ENCODE data around the gene AGPAT2. TPM values are rescaled to one million over a fixed set of nuclear protein-coding genes. Genes with fewer than 3 reads are reported as not detected.

The AGPAT2 gene
- total and polyA plus RNA-seq, 2 experiments from 2014 or later, result 125 to 242 TPM

DNA sequence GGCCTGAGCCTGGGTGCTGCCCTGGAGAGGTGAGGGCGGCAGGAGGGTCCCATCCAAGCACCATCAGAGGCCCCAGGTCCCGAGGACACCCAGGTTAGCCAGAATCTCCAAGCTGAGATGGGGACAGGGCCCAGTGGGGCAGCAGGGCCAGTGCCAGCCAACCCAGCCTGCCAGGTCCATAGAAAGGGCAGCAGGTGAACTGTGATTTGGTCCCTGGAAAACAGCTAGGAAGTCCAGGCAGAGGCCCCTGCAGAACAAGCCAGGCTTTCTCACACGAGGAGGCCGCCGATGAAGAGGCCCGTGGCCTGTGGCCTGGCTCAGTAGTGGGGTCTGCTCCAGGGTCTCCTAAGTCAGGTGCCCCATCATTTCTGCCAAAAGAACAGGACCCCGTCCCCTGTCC lies 2.0 kb downstream of the AGPAT2 start:
- H3K9me3 ChIP-seq (ENCODE audit: low read depth), result no peaks in the 10 kb centered on the region
- peaks cover 24% of the 10 kb centered on the region for H3K4me1 ChIP-seq (ENCODE audit: insufficient read depth)
- no peaks in the 10 kb centered on the region for H3K9me2 ChIP-seq (replicated peaks; ENCODE audit: insufficient read depth)
- peak overlapping the region; percentile 100 for H3K4me2 ChIP-seq
- no peaks in the 10 kb centered on the region for H3K36me3 ChIP-seq (replicated peaks; ENCODE audit: insufficient read depth, low read depth)
- H3K27me3 ChIP-seq, result no peaks in the 10 kb centered on the region
- no peak for DNase-seq (ENCODE audit: low spot score)
- H3K79me2 ChIP-seq, result peaks cover 67% of the 10 kb centered on the region
- peak overlapping the region; percentile 92 for H3K4me3 ChIP-seq
- TF ChIP-seq EZH2phosphoT487 (IDR thresholded peaks at IDR 0.05; ENCODE audit: low read depth, severe bottlenecking, unreplicated experiment), result no peak
- no peak overlapping the region for H3K27ac ChIP-seq
- H2AFZ ChIP-seq, result no peak overlapping the region
- 94% methylated on average over 7 of the region's 7 CpGs for WGBS (ENCODE audit: low lambda C conversion rate, missing lambda C conversion rate)
- peaks cover 41% of the 10 kb centered on the region for H4K20me1 ChIP-seq (ENCODE audit: insufficient read depth, poor library complexity, severe bottlenecking)

DNA sequence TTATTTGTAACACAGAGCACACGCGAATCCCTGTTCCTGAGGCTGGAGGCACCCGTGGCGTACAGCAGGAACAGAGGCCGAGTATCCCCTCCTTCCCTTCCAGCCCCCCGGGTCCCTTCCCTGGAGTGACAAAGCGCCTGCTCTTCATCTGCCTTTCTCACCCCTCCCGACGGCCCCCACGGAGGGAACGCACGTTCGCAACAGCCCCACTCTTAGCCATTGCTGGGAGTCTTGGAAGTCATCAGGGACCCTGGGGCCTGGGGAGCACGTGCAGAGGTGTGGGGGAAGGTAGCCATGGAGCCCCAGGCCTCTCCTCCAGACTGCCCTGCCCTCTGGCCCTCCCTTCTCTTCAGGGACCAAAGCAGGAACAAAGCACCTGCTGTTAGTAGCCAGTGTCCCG lies 2.5 kb downstream of the AGPAT2 start:
- Histone ChIP-seq H3K4me2 (peak overlapping the region; percentile 100), H2AFZ (no peak overlapping the region), H3K4me3 (no peak overlapping the region), H3K9me3 (ENCODE audit: low read depth) (no peaks in the 10 kb centered on the region), H3K9me2 (replicated peaks; ENCODE audit: insufficient read depth) (no peaks in the 10 kb centered on the region), H3K79me2 (peaks cover 71% of the 10 kb centered on the region), H3K27ac (no peak overlapping the region), H4K20me1 (ENCODE audit: insufficient read depth, poor library complexity, severe bottlenecking) (peaks cover 41% of the 10 kb centered on the region), H3K27me3 (no peaks in the 10 kb centered on the region), H3K4me1 (ENCODE audit: insufficient read depth) (peaks cover 24% of the 10 kb centered on the region), H3K36me3 (replicated peaks; ENCODE audit: insufficient read depth, low read depth) (no peaks in the 10 kb centered on the region)
- no peak for TF ChIP-seq EZH2phosphoT487 (IDR thresholded peaks at IDR 0.05; ENCODE audit: low read depth, severe bottlenecking, unreplicated experiment)
- no peak for TF ChIP-seq EZH2 (IDR thresholded peaks at IDR 0.05; ENCODE audit: borderline replicate concordance)
- TF ChIP-seq, protein P1, sequence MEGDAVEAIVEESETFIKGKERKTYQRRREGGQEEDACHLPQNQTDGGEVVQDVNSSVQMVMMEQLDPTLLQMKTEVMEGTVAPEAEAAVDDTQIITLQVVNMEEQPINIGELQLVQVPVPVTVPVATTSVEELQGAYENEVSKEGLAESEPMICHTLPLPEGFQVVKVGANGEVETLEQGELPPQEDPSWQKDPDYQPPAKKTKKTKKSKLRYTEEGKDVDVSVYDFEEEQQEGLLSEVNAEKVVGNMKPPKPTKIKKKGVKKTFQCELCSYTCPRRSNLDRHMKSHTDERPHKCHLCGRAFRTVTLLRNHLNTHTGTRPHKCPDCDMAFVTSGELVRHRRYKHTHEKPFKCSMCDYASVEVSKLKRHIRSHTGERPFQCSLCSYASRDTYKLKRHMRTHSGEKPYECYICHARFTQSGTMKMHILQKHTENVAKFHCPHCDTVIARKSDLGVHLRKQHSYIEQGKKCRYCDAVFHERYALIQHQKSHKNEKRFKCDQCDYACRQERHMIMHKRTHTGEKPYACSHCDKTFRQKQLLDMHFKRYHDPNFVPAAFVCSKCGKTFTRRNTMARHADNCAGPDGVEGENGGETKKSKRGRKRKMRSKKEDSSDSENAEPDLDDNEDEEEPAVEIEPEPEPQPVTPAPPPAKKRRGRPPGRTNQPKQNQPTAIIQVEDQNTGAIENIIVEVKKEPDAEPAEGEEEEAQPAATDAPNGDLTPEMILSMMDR (IDR thresholded peaks at IDR 0.05; ENCODE audit: poor library complexity), result no peak
- DNase-seq (ENCODE audit: low spot score), result no peak
- 88% methylated on average over 15 of the region's 15 CpGs for WGBS (ENCODE audit: low lambda C conversion rate, missing lambda C conversion rate)

DNA sequence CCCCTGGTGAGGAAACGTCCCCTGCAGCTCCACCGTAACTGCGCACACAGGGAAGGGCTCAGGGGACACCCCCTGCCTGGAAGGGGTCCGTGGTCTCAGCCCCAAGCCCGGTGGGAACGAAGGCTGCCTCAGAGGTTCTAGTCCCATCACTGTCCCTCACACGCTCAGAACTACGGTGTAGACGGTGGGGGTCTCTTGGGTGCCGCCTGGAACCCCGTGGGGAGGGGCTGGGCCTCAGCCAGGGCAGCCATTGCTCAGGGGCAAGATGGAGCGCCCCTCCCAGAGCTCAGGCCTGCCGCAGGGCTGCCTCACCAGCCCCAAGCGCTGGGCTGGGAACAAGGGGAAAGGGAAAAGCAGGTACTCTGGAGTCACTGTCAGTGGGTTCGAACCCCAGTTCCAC lies 2.9 kb downstream of the AGPAT2 start:
- H3K9me2 ChIP-seq (replicated peaks; ENCODE audit: insufficient read depth), result no peaks in the 10 kb centered on the region
- 85% methylated on average over 15 of the region's 15 CpGs for WGBS (ENCODE audit: low lambda C conversion rate, missing lambda C conversion rate)
- no peak for DNase-seq (ENCODE audit: low spot score)
- H2AFZ ChIP-seq, result no peak overlapping the region
- peak overlapping the region; percentile 100 for H3K4me2 ChIP-seq
- H3K27me3 ChIP-seq, result no peaks in the 10 kb centered on the region
- H4K20me1 ChIP-seq (ENCODE audit: insufficient read depth, poor library complexity, severe bottlenecking), result peaks cover 41% of the 10 kb centered on the region
- no peaks in the 10 kb centered on the region for H3K9me3 ChIP-seq (ENCODE audit: low read depth)
- TF ChIP-seq, protein P1 (IDR thresholded peaks at IDR 0.05; ENCODE audit: poor library complexity), result no peak
- peaks cover 24% of the 10 kb centered on the region for H3K4me1 ChIP-seq (ENCODE audit: insufficient read depth)
- H3K36me3 ChIP-seq (replicated peaks; ENCODE audit: insufficient read depth, low read depth), result no peaks in the 10 kb centered on the region
- H3K27ac ChIP-seq, result no peak overlapping the region
- no peak overlapping the region for H3K4me3 ChIP-seq
- H3K79me2 ChIP-seq, result peaks cover 75% of the 10 kb centered on the region

DNA sequence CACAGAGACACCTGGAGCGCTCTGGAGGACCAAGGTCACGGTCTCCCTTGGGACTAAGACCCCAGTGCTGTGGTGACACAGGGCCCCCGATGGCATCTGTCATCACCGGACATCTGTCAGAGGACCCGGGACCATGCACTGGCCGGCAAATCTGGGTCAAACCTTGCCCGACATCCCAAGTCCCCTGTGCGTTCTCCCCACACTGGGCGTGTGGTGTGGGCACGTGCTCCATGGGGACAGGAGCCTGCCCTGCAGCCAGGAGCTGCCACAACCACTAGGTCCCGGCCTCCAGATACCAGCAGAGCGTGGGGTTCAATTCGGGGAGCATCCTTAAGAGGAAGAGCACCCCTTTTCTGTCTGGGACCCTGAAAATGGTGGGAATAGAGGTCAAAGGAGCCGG lies 3.5 kb downstream of the AGPAT2 start:
- Histone ChIP-seq H3K27me3 (no peaks in the 10 kb centered on the region), H3K27ac (no peak overlapping the region), H3K9me2 (replicated peaks; ENCODE audit: insufficient read depth) (no peaks in the 10 kb centered on the region), H3K36me3 (replicated peaks; ENCODE audit: insufficient read depth, low read depth) (no peaks in the 10 kb centered on the region), H2AFZ (no peak overlapping the region), H3K9me3 (ENCODE audit: low read depth) (no peaks in the 10 kb centered on the region), H3K79me2 (peaks cover 81% of the 10 kb centered on the region), H3K4me2 (no peak overlapping the region), H3K4me1 (ENCODE audit: insufficient read depth) (peaks cover 24% of the 10 kb centered on the region), H4K20me1 (ENCODE audit: insufficient read depth, poor library complexity, severe bottlenecking) (peaks cover 41% of the 10 kb centered on the region), H3K4me3 (no peak overlapping the region)
- TF ChIP-seq EZH2 (IDR thresholded peaks at IDR 0.05; ENCODE audit: borderline replicate concordance) (no peak), EZH2phosphoT487 (IDR thresholded peaks at IDR 0.05; ENCODE audit: low read depth, severe bottlenecking, unreplicated experiment) (no peak)
- TF ChIP-seq, protein P1 (IDR thresholded peaks at IDR 0.05; ENCODE audit: poor library complexity), result no peak
- no peak for DNase-seq (ENCODE audit: low spot score)
- 95% methylated on average over 14 of the region's 14 CpGs for WGBS (ENCODE audit: low lambda C conversion rate, missing lambda C conversion rate)
